Esophagus squamous epithelium (tissue), 4 donors: ENCODE results near the gene ARHGAP26.

ENCODE experiments used
- CTCF ChIP-seq, 6 experiments: fragments of 450-650 bp in 4 of 6; fragments of 200-600 bp in 2 of 6; sonication (generic) in 2 of 6; IDR thresholded peaks; one replicate each; pipeline ENCODE4 v1.5.1; 2016 to 2019; ENCODE audit warnings: antibody characterized with exemption in 6 of 6, mild to moderate bottlenecking in 4 of 6, moderate library complexity in 4 of 6
- POLR2A ChIP-seq, 4 donors: fragments of 450-650 bp; IDR thresholded peaks; one replicate each; pipeline ENCODE4 v1.6.1; 2017; ENCODE audit warnings: antibody characterized with exemption in 4 of 4, mild to moderate bottlenecking in 4 of 4, moderate library complexity in 3 of 4

GRCh38 chr5:142870532-142871362 lies 100.6 kb downstream of the ARHGAP26 start:
- no peak for TF ChIP-seq CTCF (IDR thresholded peaks at IDR 0.05)
- TF ChIP-seq POLR2A (IDR thresholded peaks at IDR 0.05): no peak
